Measurements from ENCODE around the gene RPS29. TPM values are rescaled to one million over a fixed set of nuclear protein-coding genes. Genes with fewer than 3 reads are reported as not detected.

Gene RPS29
- total and polyA plus RNA-seq, 3 experiments from 2014 or later: 1,908 to 8,830 (median 2,102) TPM

GRCh38 chr14:49615776-49616175, 29.6 kb upstream of the RPS29 start:
- H3K27me3 Mint-ChIP-seq: no peaks in the 10 kb centered on the region
- H3K4me1 Mint-ChIP-seq: peaks cover 29 to 42% (median 35%) of the 10 kb centered on the region in 3 donors
- H3K4me3 Mint-ChIP-seq: peak overlapping the region in 1 of 7 donors; percentile 32
- peak overlapping the region in 5 of 8 donors; percentile 22 to 100 (median 70) for H3K27ac Mint-ChIP-seq
- Histone ChIP-seq H3K36me3 (ENCODE audit: insufficient read depth, low read length) (peaks cover 5% of the 10 kb centered on the region), H3K4me1 (ENCODE audit: insufficient read depth, low read length) (peaks cover 25% of the 10 kb centered on the region), H3K27ac (ENCODE audit: low read depth, low read length) (no peak overlapping the region), H3K4me3 (ENCODE audit: low read length) (no peak overlapping the region), H3K9me3 (ENCODE audit: low read length) (no peaks in the 10 kb centered on the region), H3K27me3 (ENCODE audit: insufficient read depth, low read length, poor library complexity, severe bottlenecking) (no peaks in the 10 kb centered on the region)
- DNase-seq: no peak
- H3K36me3 Mint-ChIP-seq: peaks cover 0 to 48% (median 12%) of the 10 kb centered on the region in 3 donors
- H3K9me3 Mint-ChIP-seq: no peaks in the 10 kb centered on the region
- ChIA-PET CTCF (no interaction called here), POLR2A (no interaction called here)

GRCh38 chr14:49614196-49614595, 28.0 kb upstream of the RPS29 start:
- H3K36me3 ChIP-seq (ENCODE audit: insufficient read depth, low read length): peaks cover 5% of the 10 kb centered on the region
- Mint-ChIP-seq H3K9me3 (no peaks in the 10 kb centered on the region), H3K4me3 (no peak overlapping the region), H3K4me1 (peaks cover 18 to 37% (median 25%) of the 10 kb centered on the region in 3 donors), H3K27ac (peak overlapping the region in 3 of 8 donors; percentile 9 to 79 (median 78)), H3K36me3 (peaks cover 0 to 34% (median 12%) of the 10 kb centered on the region in 3 donors), H3K27me3 (no peaks in the 10 kb centered on the region)
- H3K27ac ChIP-seq (ENCODE audit: low read depth, low read length): no peak overlapping the region
- H3K4me1 ChIP-seq (ENCODE audit: insufficient read depth, low read length): peaks cover 17% of the 10 kb centered on the region
- no peak overlapping the region for H3K4me3 ChIP-seq (ENCODE audit: low read length)
- no peaks in the 10 kb centered on the region for H3K27me3 ChIP-seq (ENCODE audit: insufficient read depth, low read length, poor library complexity, severe bottlenecking)
- no peaks in the 10 kb centered on the region for H3K9me3 ChIP-seq (ENCODE audit: low read length)
- DNase-seq: no peak
- POLR2A ChIA-PET: no interaction called here
- CTCF ChIA-PET: interaction anchor here (0.6 to 1.1 kb wide), 2 partner anchors 20 kb away, joined by 3 read pairs; no protein-coding TSS in a partner anchor

GRCh38 chr14:49612671-49613070, 26.5 kb upstream of the RPS29 start:
- H3K27me3 ChIP-seq (ENCODE audit: insufficient read depth, low read length, poor library complexity, severe bottlenecking): no peaks in the 10 kb centered on the region
- H3K27ac ChIP-seq (ENCODE audit: low read depth, low read length): no peak overlapping the region
- Mint-ChIP-seq H3K4me1 (peaks cover 6 to 23% (median 16%) of the 10 kb centered on the region in 3 donors), H3K36me3 (peaks cover 0 to 24% (median 4%) of the 10 kb centered on the region in 3 donors), H3K27me3 (no peaks in the 10 kb centered on the region), H3K27ac (peak overlapping the region in 1 of 8 donors; percentile 77), H3K4me3 (no peak overlapping the region), H3K9me3 (no peaks in the 10 kb centered on the region)
- no peaks in the 10 kb centered on the region for H3K9me3 ChIP-seq (ENCODE audit: low read length)
- H3K36me3 ChIP-seq (ENCODE audit: insufficient read depth, low read length): no peaks in the 10 kb centered on the region
- H3K4me3 ChIP-seq (ENCODE audit: low read length): no peak overlapping the region
- CTCF ChIA-PET: no interaction called here
- DNase-seq: no peak
- H3K4me1 ChIP-seq (ENCODE audit: insufficient read depth, low read length): peaks cover 2% of the 10 kb centered on the region
- POLR2A ChIA-PET: no interaction called here

- no peak overlapping the region for H3K4me3 ChIP-seq (ENCODE audit: low read length)
- H3K27me3 ChIP-seq (ENCODE audit: insufficient read depth, low read length, poor library complexity, severe bottlenecking): no peaks in the 10 kb centered on the region
- H3K4me1 ChIP-seq (ENCODE audit: insufficient read depth, low read length): no peaks in the 10 kb centered on the region
- no peak overlapping the region for H3K27ac ChIP-seq (ENCODE audit: low read depth, low read length)
- H3K36me3 Mint-ChIP-seq: peaks cover 0 to 23% (median 4%) of the 10 kb centered on the region in 3 donors
- no peaks in the 10 kb centered on the region for H3K9me3 ChIP-seq (ENCODE audit: low read length)
- H3K9me3 Mint-ChIP-seq: no peaks in the 10 kb centered on the region
- H3K4me1 Mint-ChIP-seq: peaks cover 3 to 19% (median 12%) of the 10 kb centered on the region in 3 donors
- no peak overlapping the region for H3K4me3 Mint-ChIP-seq
- CTCF ChIA-PET: interaction anchor here (0.6 kb wide), 1 partner anchor 147 kb away, joined by 3 read pairs; no protein-coding TSS in a partner anchor
- no peak overlapping the region for H3K27ac Mint-ChIP-seq
- DNase-seq: no peak
- POLR2A ChIA-PET: no interaction called here
- H3K27me3 Mint-ChIP-seq: no peaks in the 10 kb centered on the region
- no peaks in the 10 kb centered on the region for H3K36me3 ChIP-seq (ENCODE audit: insufficient read depth, low read length)
Measured at GRCh38 chr14:49612251-49612650, 26.1 kb upstream of the RPS29 start.

GRCh38 chr14:49607583-49607982, 21.4 kb upstream of the RPS29 start:
- no peaks in the 10 kb centered on the region for H3K27me3 Mint-ChIP-seq
- no peak overlapping the region for H3K4me3 Mint-ChIP-seq
- H3K36me3 Mint-ChIP-seq: peaks cover 0 to 26% (median 5%) of the 10 kb centered on the region in 3 donors
- Histone ChIP-seq H3K9me3 (ENCODE audit: low read length) (no peaks in the 10 kb centered on the region), H3K27ac (ENCODE audit: low read depth, low read length) (no peak overlapping the region), H3K27me3 (ENCODE audit: insufficient read depth, low read length, poor library complexity, severe bottlenecking) (no peaks in the 10 kb centered on the region), H3K4me3 (ENCODE audit: low read length) (no peak overlapping the region), H3K4me1 (ENCODE audit: insufficient read depth, low read length) (no peaks in the 10 kb centered on the region), H3K36me3 (ENCODE audit: insufficient read depth, low read length) (no peaks in the 10 kb centered on the region)
- peaks cover 3 to 11% (median 10%) of the 10 kb centered on the region in 3 donors for H3K4me1 Mint-ChIP-seq
- H3K27ac Mint-ChIP-seq: no peak overlapping the region
- H3K9me3 Mint-ChIP-seq: no peaks in the 10 kb centered on the region
- DNase-seq: no peak
- ChIA-PET CTCF (interaction anchor here (1.0 to 1.1 kb wide), 2 partner anchors 9 to 12 kb away, joined by 3 read pairs; partner anchors contain the start of genes LRR1 and RPL36AL), POLR2A (interaction anchor here (0.6 kb wide), 1 partner anchor 364 kb away, joined by 3 read pairs; no protein-coding TSS in a partner anchor)

GRCh38 chr14:49598485-49599300, 12.5 kb upstream of the RPS29 start, which contains the start of gene LRR1:
Gene LRR1, plus strand, starts transcription at chr14:49598940. Its CDS starts 81 bp downstream, at chr14:49599021.
- ChIA-PET CTCF (interaction anchor here (1.0 to 3.5 kb wide), 9 partner anchors 9 to 264 kb away, joined by 3 to 28 read pairs (median 5); partner anchors contain the start of genes DNAAF2, KLHDC2, MGAT2 and RPL36AL), POLR2A (interaction anchor here (0.6 to 2.8 kb wide), 10 partner anchors 11 to 517 kb away, joined by 3 to 50 read pairs (median 5); partner anchors contain the start of genes DNAAF2, MGAT2, RPL36AL and RPS29)
- Mint-ChIP-seq H3K4me3 (peak within 1 kb of the TSS; percentile 93 to 100 (median 97)), H3K9me3 (no peaks in the 10 kb centered on the region), H3K4me1 (peaks cover 23 to 50% (median 36%) of the 10 kb centered on the region in 3 donors), H3K27ac (peak within 1 kb of the TSS; percentile 94 to 99 (median 97)), H3K27me3 (no peaks in the 10 kb centered on the region), H3K36me3 (peaks cover 0 to 28% (median 0%) of the 10 kb centered on the region in 3 donors)
- H3K9me3 ChIP-seq (ENCODE audit: low read length): no peaks in the 10 kb centered on the region
- no peaks in the 10 kb centered on the region for H3K27me3 ChIP-seq (ENCODE audit: insufficient read depth, low read length, poor library complexity, severe bottlenecking)
- peak; percentile 77 to 91 (median 88) for DNase-seq
- H3K27ac ChIP-seq (ENCODE audit: low read depth, low read length): peak within 1 kb of the TSS; percentile 94
- H3K4me3 ChIP-seq (ENCODE audit: low read length): peak within 1 kb of the TSS; percentile 99
- H3K36me3 ChIP-seq (ENCODE audit: insufficient read depth, low read length): no peaks in the 10 kb centered on the region
- peaks cover 10% of the 10 kb centered on the region for H3K4me1 ChIP-seq (ENCODE audit: insufficient read depth, low read length)

- Histone ChIP-seq H3K4me3 (ENCODE audit: low read length) (peak overlapping the region; percentile 99), H3K36me3 (ENCODE audit: insufficient read depth, low read length) (no peaks in the 10 kb centered on the region), H3K9me3 (ENCODE audit: low read length) (no peaks in the 10 kb centered on the region), H3K4me1 (ENCODE audit: insufficient read depth, low read length) (peaks cover 10% of the 10 kb centered on the region), H3K27me3 (ENCODE audit: insufficient read depth, low read length, poor library complexity, severe bottlenecking) (no peaks in the 10 kb centered on the region), H3K27ac (ENCODE audit: low read depth, low read length) (peak overlapping the region; percentile 94)
- Mint-ChIP-seq H3K36me3 (peaks cover 0 to 27% (median 0%) of the 10 kb centered on the region in 3 donors), H3K27ac (peak overlapping the region; percentile 94 to 99 (median 97)), H3K4me3 (peak overlapping the region; percentile 93 to 100 (median 97)), H3K27me3 (no peaks in the 10 kb centered on the region), H3K4me1 (peaks cover 23 to 50% (median 36%) of the 10 kb centered on the region in 3 donors), H3K9me3 (no peaks in the 10 kb centered on the region)
- ChIA-PET CTCF (interaction anchor here (1.0 to 3.5 kb wide), 6 partner anchors 8 to 264 kb away, joined by 3 to 28 read pairs (median 13); partner anchors contain the start of genes DNAAF2, MGAT2, RPL36AL and RPS29), POLR2A (interaction anchor here (1.9 to 2.8 kb wide), 3 partner anchors 12 to 36 kb away, joined by 12 to 50 read pairs (median 46); partner anchors contain the start of genes DNAAF2, MGAT2, RPL36AL and RPS29)
- no peak for DNase-seq
Measured at GRCh38 chr14:49598189-49598484, 12.0 kb upstream of the RPS29 start.
